Ovary (tissue), 3 donors: Measurements from ENCODE around the gene GSKIP.

Experiments used
- CTCF ChIP-seq, 3 donors: fragments of 450-650 bp in 2 of 3; fragments of 200-600 bp in 1 of 3; IDR thresholded peaks; one replicate each; pipeline versions ENCODE4 v1.5.1 to v1.8.0; 2016 to 2022; ENCODE audit warnings: antibody characterized with exemption in 3 of 3, mild to moderate bottlenecking in 1 of 3
- EP300 ChIP-seq: sonication (generic); formaldehyde crosslinking; IDR thresholded peaks from one replicate; pipeline ENCODE4 v1.6.1; 2017; ENCODE audit warnings: antibody characterized with exemption
- POLR2A ChIP-seq: fragments of 450-650 bp; IDR thresholded peaks from one replicate; pipeline ENCODE4 v1.6.1; 2017; ENCODE audit warnings: antibody characterized with exemption, mild to moderate bottlenecking, moderate library complexity
- donor health status: DM: no; HTN: no; CAD: no.

GRCh38 chr14:96413526-96413925 lies 50.2 kb downstream of the GSKIP start:
- no peak for TF ChIP-seq CTCF (IDR thresholded peaks at IDR 0.05)
- TF ChIP-seq EP300: no peak
- TF ChIP-seq POLR2A: no peak
